Activated CD8-positive, alpha-beta memory T cell treated with anti-CD3 and anti-CD28 coated beads, Interleukin-2, amount 50 U/mL, for 1 hour (primary cell): Measurements from ENCODE around the gene CELSR2.
"Not testable (repeated sequence)": the region's sequence is repeated elsewhere in the genome, so short reads cannot be mapped to it uniquely, and the experiment has no call there.

ENCODE experiments used
- DNase-seq: peaks from one replicate; pipeline ENCODE4 v3.0.0-alpha.2; 2020; ENCODE audit errors: extremely low read depth

The CELSR2 gene

GRCh38 chr1:109304226-109304920 is 55.0 kb downstream of the CELSR2 start:
- DNase-seq = no peak

GRCh38 chr1:109305991-109306390 is 56.7 kb downstream of the CELSR2 start:
- not testable (repeated sequence) for DNase-seq

GRCh38 chr1:109306832-109307273 is 57.5 kb downstream of the CELSR2 start, which contains the start of gene MYBPHL:
Gene MYBPHL (minus strand): TSS chr1:109307011. CDS start chr1:109306991, 20 bp downstream.
- no peak for DNase-seq

DNA sequence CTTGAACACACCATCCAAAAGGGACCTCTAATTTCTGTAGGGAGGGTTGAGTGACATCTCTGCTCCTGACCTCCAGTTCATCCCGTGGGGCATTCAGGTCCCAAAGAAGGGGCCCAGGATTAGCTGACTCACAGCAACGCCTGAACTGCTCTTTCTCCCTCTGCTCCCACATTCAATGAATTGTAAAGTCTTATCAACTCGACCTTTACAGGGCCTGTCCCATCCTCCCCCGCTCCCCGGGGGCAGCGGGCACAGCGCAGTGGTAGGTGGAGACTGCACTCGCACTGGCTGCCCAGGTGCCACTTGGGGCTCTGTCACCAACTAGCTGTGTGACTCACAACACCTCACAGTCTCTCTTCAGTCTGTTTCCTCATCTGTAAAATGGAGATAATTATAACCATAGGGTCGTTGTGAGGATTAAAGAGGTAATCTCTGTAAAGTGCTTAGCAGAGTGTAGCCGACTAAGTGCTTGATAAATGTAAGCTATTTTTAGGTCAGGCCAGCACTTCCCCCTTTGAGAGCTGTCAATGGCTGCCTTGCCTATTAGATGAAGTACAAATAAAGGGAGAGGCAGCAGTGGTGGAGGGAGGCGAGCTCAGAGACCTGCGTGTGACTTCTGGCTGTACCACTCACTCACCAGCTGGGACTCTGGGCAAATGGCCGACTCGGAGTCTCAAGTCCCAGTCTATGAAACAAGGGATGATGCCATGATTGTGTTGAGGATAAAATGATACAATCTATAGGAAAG is 58.1 kb downstream of the CELSR2 start:
- no peak for DNase-seq

GRCh38 chr1:109309347-109309746 is 60.0 kb downstream of the CELSR2 start:
- no peak for DNase-seq

DNA sequence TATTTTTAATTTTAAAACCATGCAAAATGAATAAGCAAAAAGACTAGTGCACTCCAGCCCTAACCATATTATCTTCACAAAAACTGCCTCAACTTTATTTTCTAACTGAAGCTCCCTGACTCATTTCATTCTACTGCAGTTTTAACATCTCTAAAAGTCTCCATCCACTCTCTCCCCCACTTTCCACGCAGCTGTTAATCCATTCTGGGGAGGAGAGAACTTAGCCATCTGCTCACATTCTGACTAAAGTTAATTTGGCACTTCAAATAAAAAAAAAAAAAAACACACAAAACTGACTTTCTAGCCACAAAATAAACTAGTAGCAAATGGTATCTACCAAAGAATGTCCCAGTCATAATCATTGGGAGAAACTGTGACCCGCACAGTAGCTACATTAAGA is 62.9 kb downstream of the CELSR2 start:
- DNase-seq = no peak

- no peak for DNase-seq
Observed at GRCh38 chr1:109312978-109313775, 63.8 kb downstream of the CELSR2 start.

DNA sequence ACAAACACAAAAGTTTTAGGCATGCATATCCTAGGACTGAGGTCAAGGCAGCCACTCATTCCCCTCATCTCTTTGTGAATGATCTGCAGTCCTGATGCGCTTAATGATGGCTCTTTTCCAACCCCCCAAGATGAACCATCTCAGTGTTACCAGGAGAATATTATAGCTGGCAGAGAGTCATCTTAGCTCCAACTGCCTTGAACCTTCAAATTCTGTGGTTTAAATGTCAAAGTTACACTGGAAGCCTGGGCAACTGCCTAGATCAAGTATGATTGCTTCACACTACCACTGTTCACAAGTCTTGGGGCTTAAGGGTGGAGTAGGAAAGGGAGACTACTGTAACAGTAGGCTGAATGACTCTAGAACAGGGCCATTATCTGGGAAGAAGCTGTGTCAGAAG is 65.5 kb downstream of the CELSR2 start:
- no peak for DNase-seq

- no peak for DNase-seq
Observed at GRCh38 chr1:109315288-109315687, 65.9 kb downstream of the CELSR2 start.

DNA sequence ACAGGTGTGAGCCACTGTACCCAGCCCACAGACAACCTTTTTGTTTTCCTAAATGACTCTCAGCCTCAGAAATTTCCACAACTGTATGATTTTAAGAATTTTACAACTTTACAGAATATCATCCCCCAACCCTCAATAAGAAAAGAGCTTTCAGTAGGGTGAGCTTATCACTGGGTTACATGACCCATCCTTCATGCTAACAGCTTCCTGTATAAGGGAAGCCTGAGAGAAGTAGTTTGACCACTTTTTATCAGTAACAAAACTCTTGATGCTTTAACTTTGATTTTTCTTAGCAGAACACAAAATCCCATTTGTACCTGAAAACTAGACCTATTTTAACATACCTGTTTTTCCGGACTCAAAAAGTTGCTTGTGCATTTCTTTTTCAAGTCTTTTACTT is 67.2 kb downstream of the CELSR2 start:
- no peak for DNase-seq

GRCh38 chr1:109319114-109319513 is 69.8 kb downstream of the CELSR2 start:
- no peak for DNase-seq

DNA sequence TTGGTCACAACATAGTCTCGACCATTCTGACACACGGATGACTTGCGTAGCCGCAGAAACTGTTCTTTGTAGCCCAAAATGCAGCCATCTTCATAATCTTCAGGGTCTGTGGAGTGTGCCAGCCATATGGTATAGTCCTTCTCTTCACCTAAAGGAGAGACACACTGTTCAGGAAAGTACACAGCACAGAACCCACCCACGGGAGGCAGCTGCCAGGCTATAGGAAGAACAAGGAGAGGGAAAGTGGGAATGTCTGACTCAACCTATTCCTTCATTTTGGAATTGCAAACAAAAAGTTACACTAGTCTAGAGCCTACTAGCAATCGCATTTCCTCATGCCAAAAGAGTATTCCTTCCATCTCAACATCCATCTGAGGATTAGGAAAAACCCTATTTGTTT is 73.6 kb downstream of the CELSR2 start:
- DNase-seq = no peak
